Stimulated activated effector memory CD8-positive, alpha-beta T cell treated with anti-CD3 and anti-CD28 coated beads, Interleukin-12 subunit alpha, Interleukin-12 subunit beta, amount 100 ng/mL, for 72 hours (primary cell): ENCODE measurements around the gene RMND5A.
"Not testable (repeated sequence)": the region's sequence is repeated elsewhere in the genome, so short reads cannot be mapped to it uniquely, and the experiment has no call there.

Source experiments
- ATAC-seq: fragments of 150-1000 bp; cut with Tn5 transposase; 2 replicates; pipeline ENCODE4 v1.10.0; 2021
- DNase-seq, 2 donors: peaks; one replicate each; pipeline ENCODE4 v3.0.0; 2021 to 2022; ENCODE audit warnings: low spot score in 2 of 2
- H3K27ac Mint-ChIP-seq: one replicate; pipeline ENCODE4 v1.8.0; 2022; ENCODE audit warnings: mild to moderate bottlenecking, mixed read lengths
- H3K36me3 Mint-ChIP-seq: one replicate; pipeline ENCODE4 v1.8.0; 2022; ENCODE audit warnings: mild to moderate bottlenecking, mixed read lengths
- H3K4me1 Mint-ChIP-seq: one replicate; pipeline ENCODE4 v1.8.0; 2022; ENCODE audit warnings: mixed read lengths
- H3K4me3 Mint-ChIP-seq: one replicate; pipeline ENCODE4 v1.8.0; 2022; ENCODE audit warnings: mild to moderate bottlenecking, mixed read lengths
- H3K9me3 Mint-ChIP-seq: one replicate; pipeline ENCODE4 v1.8.0; 2022; ENCODE audit warnings: mixed read lengths

The RMND5A gene

DNA sequence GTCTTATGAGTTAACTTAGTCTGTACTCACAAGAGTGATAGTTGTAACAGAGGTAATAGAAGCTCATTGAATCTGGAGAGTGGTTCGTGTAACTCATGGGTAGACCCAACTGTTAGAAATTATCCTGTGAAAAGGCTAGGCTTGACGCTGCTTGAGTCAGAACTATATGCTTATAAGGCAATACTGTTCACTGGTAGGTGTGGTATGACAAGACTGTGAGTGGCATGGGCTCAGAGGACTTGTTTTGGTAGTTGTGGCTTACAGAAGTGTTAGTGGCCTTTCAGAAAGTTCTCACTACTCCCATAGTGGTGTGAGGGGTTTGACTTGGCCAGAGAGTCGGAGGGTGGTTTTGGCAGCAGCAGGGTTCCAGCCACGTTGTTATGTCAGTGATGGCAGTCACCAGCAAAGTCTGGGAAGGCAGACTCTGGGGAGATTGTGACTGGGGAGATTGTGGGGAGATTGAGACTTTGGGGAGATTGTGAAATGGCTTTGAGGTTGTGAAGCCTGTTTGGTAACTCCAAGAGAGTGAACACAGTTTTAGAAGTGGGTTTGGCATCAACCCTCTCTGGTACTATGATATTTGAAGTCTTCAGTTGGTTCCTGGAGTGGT lies 21.9 kb downstream of the RMND5A start:
- H3K36me3 Mint-ChIP-seq: peaks cover 28% of the 10 kb centered on the region
- peak overlapping the region; percentile 39 for H3K4me3 Mint-ChIP-seq
- not testable (repeated sequence) for DNase-seq, H3K9me3 Mint-ChIP-seq
- peak overlapping the region; percentile 76 for H3K27ac Mint-ChIP-seq
- ATAC-seq: peak; percentile 99
- H3K4me1 Mint-ChIP-seq: peaks cover 25% of the 10 kb centered on the region

DNA sequence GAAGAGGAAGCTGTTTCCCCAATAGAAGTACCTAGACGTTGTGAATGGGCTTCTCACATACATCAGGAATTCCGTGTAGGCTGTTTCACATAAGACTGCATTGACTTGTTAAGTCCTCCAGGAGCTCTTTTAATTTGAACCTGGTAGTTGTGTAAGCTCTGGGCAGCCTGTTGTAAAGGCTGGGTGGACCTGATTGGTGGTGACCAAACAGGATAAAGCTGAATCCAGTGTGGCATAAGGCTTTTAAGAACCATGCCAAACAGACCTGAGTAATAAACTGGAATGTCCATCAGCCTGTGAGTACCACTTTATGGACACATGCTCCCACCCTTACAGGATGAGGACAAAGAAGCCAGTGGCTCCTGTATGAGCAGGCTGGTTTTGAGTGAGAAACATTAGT lies 24.1 kb downstream of the RMND5A start:
- Mint-ChIP-seq H3K9me3 (no peaks in the 10 kb centered on the region), H3K27ac (no peak overlapping the region), H3K4me1 (peaks cover 36% of the 10 kb centered on the region), H3K36me3 (peaks cover 34% of the 10 kb centered on the region), H3K4me3 (no peak overlapping the region)
- ATAC-seq (no peak), DNase-seq (no peak)

DNA sequence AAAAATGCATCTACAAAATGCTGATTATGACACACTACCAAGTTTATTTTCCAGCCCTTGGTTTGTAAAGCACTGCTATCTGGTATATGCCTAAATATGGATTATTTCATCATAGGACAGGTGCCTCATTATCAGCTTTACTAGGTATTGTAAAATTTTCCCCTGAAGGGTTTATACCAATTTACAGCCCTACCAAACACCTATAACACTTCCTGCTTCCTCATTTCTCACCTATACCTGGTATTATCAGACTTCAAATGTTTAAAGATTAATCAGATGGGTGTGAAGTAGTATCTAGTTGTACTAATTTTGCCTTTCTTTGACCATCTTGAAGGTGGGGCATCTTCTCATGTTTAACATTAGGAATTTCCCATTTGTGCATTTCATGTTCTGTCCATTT lies 26.8 kb downstream of the RMND5A start:
- peaks cover 60% of the 10 kb centered on the region for H3K36me3 Mint-ChIP-seq
- peaks cover 54% of the 10 kb centered on the region for H3K4me1 Mint-ChIP-seq
- DNase-seq (no peak), ATAC-seq (no peak)
- no peak overlapping the region for H3K4me3 Mint-ChIP-seq
- H3K9me3 Mint-ChIP-seq: peaks cover 3% of the 10 kb centered on the region
- H3K27ac Mint-ChIP-seq: peak overlapping the region; percentile 3

DNA sequence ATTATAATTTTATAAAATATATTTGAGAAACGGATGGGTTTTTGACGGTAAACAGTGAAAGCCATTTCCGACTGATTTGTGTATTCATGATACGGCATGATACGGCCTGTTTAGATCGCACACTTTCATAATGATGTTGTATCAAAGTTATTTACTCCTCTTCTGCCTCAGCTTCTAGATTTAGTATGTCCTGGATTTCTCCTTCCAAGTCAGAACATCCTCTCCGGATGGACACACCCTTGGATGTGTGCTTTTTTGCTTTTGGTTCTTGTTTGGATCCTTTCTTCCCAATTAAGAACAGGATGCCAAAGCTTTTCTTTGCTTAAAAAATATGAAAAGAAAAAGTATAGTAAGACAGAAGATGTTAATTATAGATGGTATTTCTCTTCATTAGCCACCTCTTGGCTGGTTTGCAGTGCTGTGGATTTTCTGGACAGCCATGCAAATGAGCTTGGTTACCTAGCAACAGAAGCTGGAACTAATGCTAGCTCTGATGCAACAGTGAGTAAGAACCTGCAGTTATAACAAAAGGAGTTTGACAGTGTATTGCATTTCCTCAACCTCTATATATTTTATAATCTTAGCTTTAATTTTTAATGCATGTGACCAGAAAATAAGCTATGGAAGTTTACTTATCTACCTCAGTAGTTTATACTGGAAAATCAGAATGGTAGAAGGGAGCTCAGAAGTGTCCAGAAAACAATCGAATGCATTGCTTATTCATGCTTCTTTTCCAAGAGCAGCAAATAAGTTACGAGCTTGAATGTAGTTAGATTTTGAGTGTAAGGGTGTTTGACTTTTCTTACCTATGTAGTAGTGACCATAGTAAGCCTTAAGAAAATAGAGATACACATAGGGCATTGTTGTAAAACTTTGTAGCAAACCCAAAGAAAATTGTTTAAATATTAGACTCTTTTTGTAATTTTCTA lies 27.9 kb downstream of the RMND5A start:
- H3K4me3 Mint-ChIP-seq: no peak overlapping the region
- H3K36me3 Mint-ChIP-seq: peaks cover 63% of the 10 kb centered on the region
- DNase-seq: no peak
- peak overlapping the region; percentile 3 for H3K27ac Mint-ChIP-seq
- H3K4me1 Mint-ChIP-seq: peaks cover 45% of the 10 kb centered on the region
- H3K9me3 Mint-ChIP-seq: peaks cover 3% of the 10 kb centered on the region
- peak; percentile 83 for ATAC-seq

DNA sequence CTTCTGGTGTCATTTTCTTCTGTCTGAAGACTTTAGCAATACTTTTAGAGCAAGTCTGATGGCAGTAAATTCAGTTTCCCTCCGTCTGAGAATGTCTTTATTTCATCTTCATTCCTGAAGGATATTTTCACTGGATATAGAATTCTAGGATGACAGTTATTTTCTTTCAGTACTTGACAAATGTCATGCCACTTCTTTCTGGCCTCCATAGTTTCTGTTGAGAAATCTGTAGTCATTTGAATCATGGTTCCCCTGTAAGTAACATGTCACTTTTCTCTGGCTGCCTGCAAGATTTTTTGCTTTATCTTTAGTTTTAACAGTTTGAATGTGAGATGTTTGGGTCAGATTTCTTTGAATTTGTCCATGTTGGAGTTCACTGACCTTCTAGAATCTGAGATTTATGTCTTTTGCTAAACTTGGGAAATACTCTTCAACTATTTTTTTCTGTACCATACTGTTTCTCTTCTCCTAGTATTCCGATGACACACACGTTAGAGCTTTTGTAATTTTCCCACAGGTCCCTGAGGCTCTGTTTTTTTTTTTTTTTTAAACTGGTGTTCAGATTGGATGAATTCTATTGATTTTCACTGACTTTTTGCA lies 30.2 kb downstream of the RMND5A start:
- Mint-ChIP-seq H3K9me3 (peaks cover 3% of the 10 kb centered on the region), H3K36me3 (peaks cover 67% of the 10 kb centered on the region), H3K27ac (no peak overlapping the region), H3K4me3 (no peak overlapping the region), H3K4me1 (peaks cover 40% of the 10 kb centered on the region)
- DNase-seq (no peak), ATAC-seq (no peak)

DNA sequence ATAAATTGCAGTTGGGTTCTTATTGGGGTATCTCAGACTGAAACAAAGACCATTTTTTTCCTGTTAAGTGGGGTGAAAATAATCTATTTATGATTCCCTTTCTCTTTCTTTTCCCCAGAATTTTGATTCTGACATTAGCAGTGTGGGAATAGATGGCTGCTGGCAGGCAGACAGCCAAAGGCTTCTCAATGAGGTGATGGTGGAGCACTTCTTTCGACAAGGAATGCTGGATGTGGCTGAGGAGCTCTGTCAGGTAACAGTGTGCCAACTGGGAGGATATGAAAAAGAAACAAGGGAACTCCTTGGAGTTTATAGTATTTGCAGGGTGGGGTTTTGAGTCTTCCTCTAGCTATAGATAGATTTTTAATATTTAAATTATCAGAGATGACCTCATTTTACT lies 31.7 kb downstream of the RMND5A start:
- ATAC-seq: no peak
- DNase-seq: no peak
- Mint-ChIP-seq H3K36me3 (peaks cover 82% of the 10 kb centered on the region), H3K9me3 (peaks cover 3% of the 10 kb centered on the region), H3K4me3 (no peak overlapping the region), H3K27ac (no peak overlapping the region), H3K4me1 (peaks cover 32% of the 10 kb centered on the region)

DNA sequence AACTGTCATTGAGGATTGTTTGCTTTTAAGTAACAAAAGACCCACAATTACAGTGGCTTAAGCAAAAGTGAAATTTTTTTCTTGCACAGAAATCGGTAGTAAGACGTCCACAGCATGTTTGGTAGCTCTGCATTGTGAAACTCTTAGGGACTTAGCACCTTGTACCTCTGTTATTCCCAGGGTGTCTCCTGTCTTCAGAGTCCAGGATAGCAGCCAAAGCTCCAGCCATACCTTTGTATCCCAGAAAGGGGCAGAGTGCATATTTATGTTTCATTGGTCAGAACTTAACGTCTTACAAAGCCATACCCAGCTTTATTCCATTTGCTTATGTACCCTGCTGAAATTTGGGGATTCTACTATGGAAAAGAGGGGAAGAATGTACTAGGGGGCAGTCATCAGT lies 32.8 kb downstream of the RMND5A start:
- ATAC-seq: no peak
- Mint-ChIP-seq H3K9me3 (peaks cover 3% of the 10 kb centered on the region), H3K4me3 (no peak overlapping the region), H3K4me1 (peaks cover 21% of the 10 kb centered on the region), H3K27ac (no peak overlapping the region), H3K36me3 (peaks cover 87% of the 10 kb centered on the region)
- no peak for DNase-seq

DNA sequence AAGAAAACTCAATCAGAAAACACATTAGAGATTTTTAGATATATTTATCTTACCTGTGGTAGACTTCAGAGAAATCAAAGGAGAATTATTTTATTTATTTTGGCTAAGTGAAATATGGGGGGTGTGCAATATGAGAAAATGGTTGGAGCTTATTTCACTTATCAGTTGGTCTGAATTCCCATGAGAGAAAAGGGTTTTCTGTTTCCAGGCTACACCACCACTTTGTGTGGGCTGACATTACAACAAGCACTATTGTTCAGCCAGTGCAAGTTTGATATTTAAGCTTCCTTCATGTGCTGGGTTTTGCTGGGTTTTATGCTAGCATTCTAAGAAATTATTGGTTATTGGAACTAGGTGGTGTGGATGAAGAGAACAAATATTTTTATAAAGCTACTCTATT lies 33.5 kb downstream of the RMND5A start:
- DNase-seq (no peak), ATAC-seq (no peak)
- Mint-ChIP-seq H3K27ac (no peak overlapping the region), H3K36me3 (peaks cover 89% of the 10 kb centered on the region), H3K4me1 (peaks cover 25% of the 10 kb centered on the region), H3K9me3 (peaks cover 3% of the 10 kb centered on the region), H3K4me3 (no peak overlapping the region)

DNA sequence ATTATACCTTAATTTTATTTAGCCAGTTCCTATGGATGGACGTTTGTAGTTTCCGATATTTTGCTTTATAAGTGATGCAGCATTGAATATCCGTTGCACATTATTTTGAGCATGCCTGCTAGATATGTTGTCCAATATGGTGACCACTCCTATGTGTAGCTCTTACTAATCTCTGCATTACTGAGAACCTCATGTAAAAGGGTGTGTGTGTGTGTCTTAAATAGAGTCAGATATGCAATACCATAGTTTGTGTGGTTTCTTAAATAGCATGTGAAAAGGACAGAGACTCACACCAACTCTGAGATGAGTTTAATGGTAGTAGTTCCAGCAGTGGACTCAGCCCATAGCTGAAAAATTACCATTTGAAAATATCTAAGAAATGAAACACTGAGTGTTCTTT lies 38.3 kb downstream of the RMND5A start:
- ATAC-seq (no peak), DNase-seq (no peak)
- Mint-ChIP-seq H3K4me1 (peaks cover 20% of the 10 kb centered on the region), H3K4me3 (no peak overlapping the region), H3K9me3 (no peaks in the 10 kb centered on the region), H3K36me3 (peaks cover 64% of the 10 kb centered on the region), H3K27ac (peak overlapping the region; percentile 45)

DNA sequence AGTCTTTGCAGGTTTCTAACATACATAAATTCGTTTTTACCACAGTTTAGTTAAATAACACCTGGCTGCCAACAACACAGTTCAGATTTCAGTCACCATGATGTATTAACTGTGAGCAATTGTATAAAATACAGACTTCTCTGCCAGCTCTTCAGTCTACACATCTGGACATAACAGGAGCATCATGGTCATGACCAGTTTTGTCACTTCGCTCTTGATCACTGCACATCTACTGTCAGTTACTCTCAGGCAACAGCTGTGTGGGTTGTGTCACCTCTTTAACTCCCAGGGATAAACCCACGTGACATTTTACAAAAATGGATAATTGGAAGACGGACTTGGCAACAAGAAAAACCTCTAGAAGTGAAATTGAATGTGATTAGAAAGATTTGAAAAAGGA lies 40.3 kb downstream of the RMND5A start:
- Mint-ChIP-seq H3K27ac (peak overlapping the region; percentile 55), H3K4me1 (peaks cover 29% of the 10 kb centered on the region), H3K36me3 (peaks cover 46% of the 10 kb centered on the region), H3K9me3 (no peaks in the 10 kb centered on the region), H3K4me3 (no peak overlapping the region)
- DNase-seq (no peak), ATAC-seq (peak; percentile 51)

DNA sequence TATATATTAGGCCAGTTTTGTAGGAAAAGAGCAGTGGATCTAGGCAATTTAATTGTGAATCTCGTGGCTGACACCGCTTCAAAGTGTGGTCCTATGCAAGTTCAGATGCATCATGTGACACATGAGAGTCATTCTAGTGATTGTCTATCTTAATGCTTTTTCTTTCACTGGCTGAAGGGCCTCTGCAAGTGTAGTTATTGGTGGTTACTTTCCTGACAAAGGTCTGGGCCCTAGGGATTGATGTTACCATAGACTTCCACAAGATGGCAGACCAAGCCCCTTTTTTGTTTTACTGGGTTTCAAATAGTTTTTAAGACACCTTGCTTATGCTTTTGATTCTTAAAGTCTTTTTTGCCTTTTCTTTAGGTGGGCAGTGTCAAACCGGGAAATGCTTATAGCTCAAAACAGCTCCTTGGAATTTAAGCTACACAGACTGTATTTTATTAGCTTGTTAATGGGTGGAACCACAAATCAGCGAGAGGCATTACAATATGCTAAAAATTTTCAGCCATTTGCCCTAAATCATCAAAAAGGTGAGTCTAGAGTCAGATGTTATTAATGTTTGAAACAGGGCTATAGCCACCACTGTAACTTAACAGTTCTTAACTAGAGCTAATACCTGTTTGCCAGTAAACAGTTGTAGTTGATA lies 44.7 kb downstream of the RMND5A start:
- no peaks in the 10 kb centered on the region for H3K9me3 Mint-ChIP-seq
- peak; percentile 31 to 71 for DNase-seq
- no peak overlapping the region for H3K4me3 Mint-ChIP-seq
- peak; percentile 88 for ATAC-seq
- peak overlapping the region; percentile 32 for H3K27ac Mint-ChIP-seq
- peaks cover 61% of the 10 kb centered on the region for H3K36me3 Mint-ChIP-seq
- peaks cover 23% of the 10 kb centered on the region for H3K4me1 Mint-ChIP-seq

DNA sequence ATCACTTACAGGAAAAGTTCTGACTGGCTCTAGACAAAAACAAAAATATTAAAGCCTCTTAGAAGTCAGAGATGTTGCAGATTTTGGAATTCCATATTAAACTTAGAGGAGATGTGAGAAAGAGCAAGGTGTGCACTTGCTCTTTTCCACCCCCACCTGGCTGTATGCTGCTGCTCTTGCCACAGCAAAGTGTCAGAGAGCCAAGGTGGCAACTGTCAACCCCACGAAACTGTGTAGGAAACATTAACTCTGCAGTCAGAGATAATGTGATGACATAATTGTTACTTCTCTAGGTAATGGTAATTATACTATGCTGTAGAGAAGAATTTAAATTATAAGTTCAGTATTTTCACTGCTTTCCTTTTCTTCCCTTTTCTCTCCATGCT lies 45.2 kb downstream of the RMND5A start:
- DNase-seq (no peak), ATAC-seq (no peak)
- H3K4me3 Mint-ChIP-seq: no peak overlapping the region
- H3K9me3 Mint-ChIP-seq: no peaks in the 10 kb centered on the region
- peaks cover 61% of the 10 kb centered on the region for H3K36me3 Mint-ChIP-seq
- H3K27ac Mint-ChIP-seq: no peak overlapping the region
- peaks cover 20% of the 10 kb centered on the region for H3K4me1 Mint-ChIP-seq

DNA sequence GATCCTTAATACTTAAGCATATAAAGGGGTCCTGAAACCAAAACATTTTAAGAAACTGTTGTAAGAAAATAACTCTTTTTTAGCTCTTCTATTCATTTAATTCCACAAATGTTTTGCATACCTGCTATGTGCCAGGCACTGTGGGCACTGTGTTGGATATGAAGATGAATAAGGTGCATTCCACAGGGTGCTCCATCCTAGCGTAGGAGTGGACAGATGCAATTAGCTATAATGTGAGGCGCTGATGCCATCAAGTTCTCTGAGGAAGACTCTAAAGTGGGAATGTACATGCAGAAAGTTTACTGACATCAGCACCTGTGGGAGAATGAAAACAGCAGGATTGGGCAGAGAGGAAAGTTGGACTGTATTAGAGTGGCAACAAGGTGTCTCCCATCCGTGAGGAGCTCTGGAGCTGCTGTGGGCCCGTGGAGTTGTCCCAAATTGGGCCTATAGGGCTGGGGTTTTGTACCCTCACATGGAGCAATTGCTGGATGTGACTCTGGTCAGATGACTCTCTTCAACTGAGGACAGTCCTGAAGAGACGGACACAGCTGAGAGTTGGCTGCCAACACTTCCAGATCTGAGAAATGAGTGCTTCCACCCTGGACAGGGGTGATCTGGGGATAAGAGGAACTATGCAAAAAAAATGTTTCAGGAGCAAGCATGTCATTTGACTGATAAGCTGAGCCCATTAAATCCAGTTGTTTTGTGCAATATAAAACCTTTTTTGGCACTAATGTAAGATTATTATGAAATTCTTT lies 48.3 kb downstream of the RMND5A start:
- no peak for DNase-seq
- Mint-ChIP-seq H3K9me3 (no peaks in the 10 kb centered on the region), H3K4me1 (peaks cover 9% of the 10 kb centered on the region), H3K4me3 (no peak overlapping the region), H3K36me3 (peaks cover 81% of the 10 kb centered on the region), H3K27ac (peak overlapping the region; percentile 54)
- ATAC-seq: no peak

DNA sequence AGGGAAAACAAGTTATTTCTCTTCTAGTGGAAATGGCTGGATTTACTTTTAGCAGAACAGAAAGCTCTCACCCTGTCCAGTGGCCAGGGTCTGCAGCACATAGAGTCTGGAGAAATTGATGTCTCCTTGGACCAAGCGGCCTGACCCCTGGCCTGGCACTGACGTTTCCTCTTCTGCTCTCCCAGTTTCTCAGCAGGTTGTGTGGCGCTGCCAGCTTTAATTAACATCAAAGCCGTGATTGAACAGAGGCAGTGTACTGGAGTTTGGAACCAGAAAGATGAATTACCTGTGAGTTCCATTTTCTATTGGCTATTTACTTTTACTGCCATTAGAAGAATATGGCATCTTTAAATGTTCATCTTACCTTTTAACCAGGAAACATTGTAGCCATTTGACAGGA lies 49.7 kb downstream of the RMND5A start:
- H3K27ac Mint-ChIP-seq: no peak overlapping the region
- DNase-seq (no peak), ATAC-seq (no peak)
- no peak overlapping the region for H3K4me3 Mint-ChIP-seq
- H3K4me1 Mint-ChIP-seq: peaks cover 2% of the 10 kb centered on the region
- H3K9me3 Mint-ChIP-seq: no peaks in the 10 kb centered on the region
- H3K36me3 Mint-ChIP-seq: peaks cover 96% of the 10 kb centered on the region

DNA sequence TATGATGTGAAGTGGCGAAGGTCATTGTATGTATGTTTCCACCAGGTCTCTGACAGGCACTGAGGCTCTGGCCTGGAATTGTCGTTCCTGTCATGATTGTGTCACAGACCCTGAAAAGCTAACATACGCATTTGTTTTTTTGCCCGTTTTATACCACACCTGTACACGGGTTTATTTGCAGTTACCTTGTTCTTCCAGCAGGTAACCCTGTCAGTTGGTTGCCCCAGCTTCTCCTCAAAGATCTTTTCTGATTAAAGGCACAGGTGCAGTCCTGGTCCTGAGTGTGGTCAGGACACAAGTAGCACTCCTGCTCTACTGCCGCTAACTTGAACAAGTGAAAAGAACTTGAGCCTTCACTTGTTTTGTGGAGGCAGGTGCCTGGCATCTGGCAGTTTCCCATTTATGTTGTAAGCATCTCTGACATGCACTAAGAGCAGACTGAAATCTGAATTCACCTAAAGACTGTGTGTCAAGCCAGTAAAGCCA lies 50.8 kb downstream of the RMND5A start:
- Mint-ChIP-seq H3K9me3 (no peaks in the 10 kb centered on the region), H3K27ac (no peak overlapping the region), H3K4me3 (no peak overlapping the region), H3K36me3 (peaks cover 100% of the 10 kb centered on the region), H3K4me1 (no peaks in the 10 kb centered on the region)
- DNase-seq (no peak), ATAC-seq (no peak)
